Astrocyte (in vitro differentiated cells and primary cell): ENCODE data around the gene ZBTB16.

Experiments
- EZH2 ChIP-seq: IDR thresholded peaks from 2 replicates; pipeline ENCODE4 v1.6.1; 2012; ENCODE audit warnings: mild to moderate bottlenecking, low read length, inconsistent platforms; ENCODE audit not compliant: insufficient read depth
- TF ChIP-seq, protein P1 (sequence below): IDR thresholded peaks from 2 replicates; pipeline ENCODE4 v1.5.1; 2011; ENCODE audit warnings: low read depth, mild to moderate bottlenecking, inconsistent platforms, low read length, moderate library complexity; ENCODE audit not compliant: insufficient read depth

DNA sequence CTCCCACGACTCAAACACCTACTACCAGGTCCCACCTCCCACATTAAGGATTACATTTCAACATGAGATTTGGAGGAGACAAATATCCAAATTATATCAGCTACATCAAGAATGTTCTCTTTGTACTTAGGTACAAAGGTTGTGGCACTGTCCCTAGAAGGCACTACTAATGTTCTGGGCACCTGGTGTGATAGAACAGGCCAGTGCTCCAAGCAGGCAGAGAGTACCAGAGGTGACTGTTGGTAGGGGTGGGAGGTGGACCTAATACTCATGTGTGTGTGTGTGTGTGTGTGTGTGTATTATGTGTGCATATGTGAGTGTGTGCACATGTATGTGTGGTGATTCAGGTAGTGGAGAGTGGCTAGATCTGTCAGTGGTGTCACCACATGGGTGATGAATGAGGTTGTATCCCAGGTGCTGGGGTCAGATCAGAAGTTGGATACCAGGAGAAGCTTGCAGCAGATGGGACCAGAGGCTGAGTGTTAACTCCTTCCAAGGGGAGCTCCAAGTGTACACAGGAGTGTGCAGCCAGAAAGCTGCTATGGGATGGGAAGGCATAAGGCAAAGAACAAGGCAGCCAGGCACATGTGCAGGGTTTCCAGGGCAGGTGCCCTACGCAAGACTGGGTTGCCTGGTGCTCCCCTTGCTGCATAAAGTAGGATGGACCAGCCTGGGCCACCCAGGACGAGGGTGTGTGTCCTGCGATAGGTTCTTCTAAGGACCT, 219.0 kb downstream of the ZBTB16 start:
- TF ChIP-seq, protein P1, sequence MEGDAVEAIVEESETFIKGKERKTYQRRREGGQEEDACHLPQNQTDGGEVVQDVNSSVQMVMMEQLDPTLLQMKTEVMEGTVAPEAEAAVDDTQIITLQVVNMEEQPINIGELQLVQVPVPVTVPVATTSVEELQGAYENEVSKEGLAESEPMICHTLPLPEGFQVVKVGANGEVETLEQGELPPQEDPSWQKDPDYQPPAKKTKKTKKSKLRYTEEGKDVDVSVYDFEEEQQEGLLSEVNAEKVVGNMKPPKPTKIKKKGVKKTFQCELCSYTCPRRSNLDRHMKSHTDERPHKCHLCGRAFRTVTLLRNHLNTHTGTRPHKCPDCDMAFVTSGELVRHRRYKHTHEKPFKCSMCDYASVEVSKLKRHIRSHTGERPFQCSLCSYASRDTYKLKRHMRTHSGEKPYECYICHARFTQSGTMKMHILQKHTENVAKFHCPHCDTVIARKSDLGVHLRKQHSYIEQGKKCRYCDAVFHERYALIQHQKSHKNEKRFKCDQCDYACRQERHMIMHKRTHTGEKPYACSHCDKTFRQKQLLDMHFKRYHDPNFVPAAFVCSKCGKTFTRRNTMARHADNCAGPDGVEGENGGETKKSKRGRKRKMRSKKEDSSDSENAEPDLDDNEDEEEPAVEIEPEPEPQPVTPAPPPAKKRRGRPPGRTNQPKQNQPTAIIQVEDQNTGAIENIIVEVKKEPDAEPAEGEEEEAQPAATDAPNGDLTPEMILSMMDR, result no peak
- TF ChIP-seq EZH2, result no peak
